Kidney (tissue), 14 donors: ENCODE data around the gene ALK. TPM values are rescaled to one million over a fixed set of nuclear protein-coding genes. Genes with fewer than 3 reads are reported as not detected.

Source experiments
- DNase-seq, 5 donors: peaks; one replicate each; pipeline ENCODE4 v3.0.0-alpha.2; 2013 to 2020
- FAIRE-seq: peaks from 2 replicates; lab custom pipeline; 2012; peaks lifted over from hg19 to GRCh38; lab: Jason Lieb, UNC
- H3K27ac ChIP-seq, 2 donors: one replicate each; pipeline ENCODE4 v1.7.0; 2013; ENCODE audit warnings: low read depth in 2 of 2, low read length in 2 of 2, inconsistent platforms in 1 of 2
- H3K27me3 ChIP-seq: one replicate; pipeline ENCODE4 v1.7.1; 2013; ENCODE audit warnings: low read length, inconsistent platforms; ENCODE audit not compliant: control insufficient read depth, insufficient read depth
- H3K36me3 ChIP-seq, 3 donors: one replicate each; pipeline versions ENCODE4 v1.7.0 to v1.7.1; 2013; ENCODE audit warnings: low read length in 3 of 3, control low read depth in 1 of 3, inconsistent platforms in 1 of 3; ENCODE audit not compliant: insufficient read depth in 3 of 3, control insufficient read depth in 2 of 3
- H3K4me1 ChIP-seq, 3 donors: one replicate each; pipeline versions ENCODE4 v1.7.0 to v1.7.1; 2013; ENCODE audit warnings: low read length in 3 of 3, inconsistent platforms in 1 of 3, low read depth in 1 of 3; ENCODE audit not compliant: control insufficient read depth in 2 of 3, insufficient read depth in 2 of 3
- H3K4me3 ChIP-seq, 3 donors: one replicate each; pipeline versions ENCODE4 v1.7.0 to v1.8.1; 2013; ENCODE audit warnings: low read length in 3 of 3, control low read depth in 1 of 3, inconsistent platforms in 1 of 3
- H3K9ac ChIP-seq, 3 donors: one replicate each; pipeline versions ENCODE4 v1.7.0 to v1.7.1; 2013; ENCODE audit warnings: low read length in 3 of 3, control low read depth in 1 of 3, inconsistent platforms in 1 of 3
- H3K9me3 ChIP-seq, 3 donors: one replicate each; pipeline versions ENCODE4 v1.7.0 to v1.7.1; 2013; ENCODE audit warnings: low read length in 3 of 3, control low read depth in 1 of 3, inconsistent platforms in 1 of 3; ENCODE audit not compliant: control insufficient read depth in 2 of 3, insufficient read depth in 1 of 3
- CTCF ChIP-seq: IDR thresholded peaks from 3 replicates; pipeline ENCODE4 v1.5.1; 2012; ENCODE audit warnings: mild to moderate bottlenecking, moderate library complexity, borderline replicate concordance; ENCODE audit not compliant: insufficient read depth; ENCODE audit errors: extremely low read depth
- intact Hi-C: fragments of 100-400 bp; cut with DNase I; formaldehyde crosslinking; loops from one replicate; pipeline ENCODE4 v1.11.1; 2022
- polyA plus RNA-seq: library from polyadenylated mRNA; stranded (reverse); fragments of 350-450 nt; fragmentation: Illumina TruSeq; extraction: RNeasy Lipid Tissue Mini Kit (QIAGEN cat#74804); gene quantifications from one replicate; pipeline ENCODE4 v1.2.3, GENCODE V29; 2014; ENCODE audit warnings: low read depth, low replicate concordance; ENCODE audit not compliant: insufficient read depth
- total RNA-seq: library from RNA; stranded (reverse); fragmentation: NEBNext Ultra II Directional; extraction: Animal tissue kit (Norgen Biotek cat#: 25700); gene quantifications from one replicate; pipeline ENCODE4 v1.2.1, GENCODE V29; 2021
- donor health status: control.
- donor health status: control.
- donor health status: control.
- donor health status: control.
- donor health status: control.
- donor health status: DM: yes; HTN: yes; CAD: no.
- donor health status: Normal renal cell carcinoma (clear cell type).

Gene ALK
- total and polyA plus RNA-seq, 2 donors from 2014 or later = 0.13 TPM; not detected in 1

- no peak overlapping the region for H3K4me3 ChIP-seq
- FAIRE-seq = no peak
Observed at GRCh38 chr2:29817299-29817698, 104.1 kb downstream of the ALK start.

DNA sequence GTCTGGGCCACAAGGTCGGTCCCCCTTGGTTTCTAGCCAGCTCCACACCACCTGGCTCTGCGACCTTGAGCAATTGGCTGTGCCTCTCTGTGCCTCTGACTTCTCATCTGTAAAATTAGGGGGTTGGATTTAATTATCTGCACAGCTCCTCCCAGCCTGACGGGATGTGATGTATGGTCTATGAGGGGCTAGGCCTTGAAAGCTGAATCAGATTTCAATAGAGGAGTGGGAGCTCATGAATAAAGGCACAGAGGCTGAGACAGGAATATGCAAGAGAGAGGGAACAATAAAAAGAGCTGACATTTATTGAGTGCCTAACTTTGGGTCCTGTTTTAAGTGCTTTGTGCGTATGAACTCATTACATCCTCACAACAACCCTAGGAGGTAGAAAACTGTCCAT is 104.7 kb downstream of the ALK start:
- Histone ChIP-seq H3K4me3 (no peak overlapping the region), H3K27me3 (no peaks in the 10 kb centered on the region), H3K36me3 (no peaks in the 10 kb centered on the region), H3K9me3 (no peaks in the 10 kb centered on the region), H3K9ac (no peak overlapping the region), H3K4me1 (no peaks in the 10 kb centered on the region), H3K27ac (no peak overlapping the region)
- peak in 4 of 5 donors; percentile 30 to 72 (median 44) for DNase-seq
- intact Hi-C loops = no loop called here
- FAIRE-seq = no peak
- TF ChIP-seq CTCF = no peak

More at GRCh38 chr2:29817299-29817698, 104.1 kb downstream of the ALK start:
- DNase-seq = no peak
- intact Hi-C loops = no loop called here
- Histone ChIP-seq H3K4me1 (no peaks in the 10 kb centered on the region), H3K9ac (no peak overlapping the region), H3K9me3 (no peaks in the 10 kb centered on the region), H3K27me3 (no peaks in the 10 kb centered on the region), H3K36me3 (no peaks in the 10 kb centered on the region), H3K27ac (no peak overlapping the region)
- TF ChIP-seq CTCF = no peak

- Histone ChIP-seq H3K9ac (no peak overlapping the region), H3K27me3 (no peaks in the 10 kb centered on the region), H3K9me3 (no peaks in the 10 kb centered on the region), H3K4me3 (no peak overlapping the region), H3K36me3 (no peaks in the 10 kb centered on the region), H3K4me1 (no peaks in the 10 kb centered on the region), H3K27ac (no peak overlapping the region)
- TF ChIP-seq CTCF = no peak
- no peak for FAIRE-seq
- no peak for DNase-seq
- intact Hi-C loops = no loop called here
Observed at GRCh38 chr2:29811378-29811777, 110.0 kb downstream of the ALK start.

GRCh38 chr2:29810956-29811355 is 110.4 kb downstream of the ALK start:
- no peaks in the 10 kb centered on the region for H3K9me3 ChIP-seq
- no peaks in the 10 kb centered on the region for H3K36me3 ChIP-seq
- no peak overlapping the region for H3K27ac ChIP-seq
- H3K4me1 ChIP-seq = no peaks in the 10 kb centered on the region
- DNase-seq (peak in 2 of 5 donors; percentile 10 to 30), FAIRE-seq (no peak)
- intact Hi-C loops = no loop called here
- H3K4me3 ChIP-seq = no peak overlapping the region
- no peaks in the 10 kb centered on the region for H3K27me3 ChIP-seq
- no peak for TF ChIP-seq CTCF
- H3K9ac ChIP-seq = no peak overlapping the region
